HepG2 (cell line): ENCODE measurements around the gene RCBTB2. TPM values are rescaled to one million over a fixed set of nuclear protein-coding genes. Genes with fewer than 3 reads are reported as not detected.

Source experiments
- ATAC-seq: fragments of 200-7000 bp; cut with Tn5 transposase; 3 replicates; pipeline ENCODE4 v1.9.1; 2020; ENCODE audit warnings: mild to moderate bottlenecking, moderate library complexity
- BruUV-seq: library from RNA; stranded (reverse); fragments of 400-500 nt; replicated peaks from 2 replicates; lab custom pipeline; 2021; lab: Mats Ljungman, UMichigan
- CTCF ChIA-PET: fragments of 300-600 bp; formaldehyde crosslinking; extraction: SDS; loops from one replicate; lab custom pipeline; 2021; ENCODE audit warnings: low total read pairs, inconsistent platforms, low intra/inter-chr PET ratio; lab: Yijun Ruan, JAX
- POLR2A ChIA-PET: fragments of 350-600 bp; sonication (Branson Sonifier 250); formaldehyde crosslinking; loops from one replicate; lab custom pipeline; 2020; ENCODE audit warnings: antibody characterized with exemption, inconsistent platforms; lab: Yijun Ruan, JAX
- DNase-seq: peaks from one replicate; pipeline ENCODE4 v3.0.0-alpha.2; 2015; ENCODE audit warnings: low spot score
- FAIRE-seq: peaks from 3 replicates; lab custom pipeline; 2011; peaks lifted over from hg19 to GRCh38; lab: Jason Lieb, UNC
- H2AFZ ChIP-seq: one replicate; pipeline ENCODE4 v1.6.1; 2011; ENCODE audit warnings: low read length, inconsistent platforms
- H3K27ac ChIP-seq: fragments of 300-600 bp; 3 replicates; pipeline ENCODE4 v1.8.0; 2011; ENCODE audit warnings: mixed run types, mild to moderate bottlenecking, mixed read lengths, low read length, inconsistent platforms; ENCODE audit not compliant: insufficient read depth; ENCODE audit errors: extremely low read length
- H3K27me3 ChIP-seq, 2 experiments: fragments of 200-600 bp in 1 of 2; 2 replicates in 1 of 2; 3 replicates in 1 of 2; pipeline versions ENCODE4 v1.6.0 to v1.8.0; 2011; ENCODE audit warnings: low read length in 2 of 2, mild to moderate bottlenecking in 2 of 2, moderate library complexity in 2 of 2, inconsistent platforms in 1 of 2; ENCODE audit not compliant: insufficient read depth in 2 of 2, control insufficient read depth in 1 of 2
- H3K36me3 ChIP-seq, 2 experiments: fragments of 200-600 bp in 1 of 2; replicated peaks in 1 of 2; 2 replicates in 1 of 2; 3 replicates in 1 of 2; pipeline versions ENCODE4 v1.5.1 to v1.8.0; 2011; ENCODE audit warnings: low read length in 2 of 2, inconsistent platforms in 1 of 2; ENCODE audit not compliant: insufficient read depth in 2 of 2, control insufficient read depth in 1 of 2
- H3K4me1 ChIP-seq: 2 replicates; pipeline ENCODE4 v1.5.1; 2012; ENCODE audit warnings: low read length, inconsistent platforms; ENCODE audit not compliant: insufficient read depth
- H3K4me2 ChIP-seq: 2 replicates; pipeline ENCODE4 v1.6.0; 2011; ENCODE audit warnings: low read depth, low read length, inconsistent platforms
- H3K4me3 ChIP-seq, 3 experiments: fragments of 200-600 bp in 1 of 3; sonication (generic), shearing (Covaris generic) in 1 of 3; replicated peaks in 1 of 3; 2 replicates each; pipeline ENCODE4 v1.5.1; 2011 to 2016; ENCODE audit warnings: low read length in 3 of 3, inconsistent platforms in 2 of 3, low read depth in 2 of 3, mild to moderate bottlenecking in 2 of 3, control low read depth in 1 of 3, mixed read lengths in 1 of 3; ENCODE audit not compliant: insufficient read depth in 1 of 3
- H3K79me2 ChIP-seq: one replicate; pipeline ENCODE4 v1.6.1; 2011; ENCODE audit warnings: low read length, inconsistent platforms; ENCODE audit not compliant: insufficient read depth
- H3K9ac ChIP-seq: 2 replicates; pipeline ENCODE4 v1.6.0; 2011; ENCODE audit warnings: mild to moderate bottlenecking, low read depth, low read length, inconsistent platforms; ENCODE audit not compliant: insufficient read depth
- H3K9me3 ChIP-seq: 2 replicates; pipeline ENCODE4 v1.5.1; 2012; ENCODE audit warnings: mild to moderate bottlenecking, low read length
- H4K20me1 ChIP-seq: 2 replicates; pipeline ENCODE4 v1.6.0; 2011; ENCODE audit warnings: inconsistent platforms, mild to moderate bottlenecking, low read length, moderate library complexity; ENCODE audit not compliant: insufficient read depth
- AKAP8 ChIP-seq: sonication (generic); formaldehyde crosslinking; IDR thresholded peaks from 2 replicates; pipeline ENCODE4 v1.5.1; 2020; ENCODE audit warnings: mild to moderate bottlenecking, missing genetic modification reagents
- CAMTA2 ChIP-seq: sonication (generic); formaldehyde crosslinking; IDR thresholded peaks from 2 replicates; pipeline ENCODE4 v1.4.0; 2020; ENCODE audit warnings: mild to moderate bottlenecking, missing genetic modification reagents, borderline replicate concordance
- CHD2 ChIP-seq: IDR thresholded peaks from 2 replicates; pipeline ENCODE4 v1.6.1; 2011; ENCODE audit warnings: low read depth, low read length, improper control_type of control experiment
- NFATC3 ChIP-seq: sonication (generic); formaldehyde crosslinking; IDR thresholded peaks from 2 replicates; pipeline ENCODE4 v1.5.1; 2020; ENCODE audit warnings: mild to moderate bottlenecking, missing genetic modification reagents
- NFKBIZ ChIP-seq: IDR thresholded peaks from 2 replicates; pipeline ENCODE4 v1.6.1; 2018; ENCODE audit warnings: missing genetic modification reagents, missing compliant biosample characterization
- SETDB1 ChIP-seq: sonication (generic); formaldehyde crosslinking; IDR thresholded peaks from 2 replicates; pipeline ENCODE4 v1.5.1; 2020; ENCODE audit warnings: missing genetic modification reagents, mild to moderate bottlenecking, borderline replicate concordance
- SNAPC5 ChIP-seq: sonication (generic); formaldehyde crosslinking; IDR thresholded peaks from 2 replicates; pipeline ENCODE4 v1.8.1; 2023; ENCODE audit warnings: mild to moderate bottlenecking, missing genetic modification reagents, borderline replicate concordance
- SRY ChIP-seq: sonication (generic); formaldehyde crosslinking; IDR thresholded peaks from 2 replicates; pipeline ENCODE4 v1.8.0; 2022; ENCODE audit warnings: mild to moderate bottlenecking, missing genetic modification reagents
- ZFP1 ChIP-seq: IDR thresholded peaks from 2 replicates; pipeline ENCODE4 v1.6.1; 2016
- ZNF296 ChIP-seq: sonication (generic); formaldehyde crosslinking; conservative IDR thresholded peaks from 2 replicates; pipeline ENCODE4 v1.5.0; 2020; ENCODE audit warnings: mild to moderate bottlenecking, missing genetic modification reagents
- ZNF350 ChIP-seq: sonication (generic); formaldehyde crosslinking; IDR thresholded peaks from 2 replicates; pipeline ENCODE4 v1.4.0; 2020; ENCODE audit warnings: mild to moderate bottlenecking, low read depth, missing genetic modification reagents, borderline replicate concordance
- ZNF652 ChIP-seq: IDR thresholded peaks from 2 replicates; pipeline ENCODE4 v1.6.1; 2016; ENCODE audit warnings: low read depth, borderline replicate concordance
- ZNF891 ChIP-seq: sonication (generic); formaldehyde crosslinking; IDR thresholded peaks from 2 replicates; pipeline ENCODE4 v1.5.0; 2020; ENCODE audit warnings: mild to moderate bottlenecking, missing genetic modification reagents
- WGBS: methylation state at CpG from one replicate; pipeline ENCODE4 v1.1.6; 2017; ENCODE audit warnings: low lambda C conversion rate; 5-methylcytosine and 5-hydroxymethylcytosine counted together
- in situ Hi-C: cut with HindIII; loops from 2 replicates; pipeline ENCODE4 v1.10.0; 2017; ENCODE audit warnings: low pct_unique_long_range_greater_than_20kb; ENCODE audit not compliant: extremely low pct_ligation_motif_present
- intact Hi-C: fragments of 100-400 bp; cut with micrococcal nuclease; formaldehyde crosslinking; loops from one replicate; pipeline ENCODE4 v1.10.0; 2022; ENCODE audit not compliant: unreplicated experiment
- polyA plus RNA-seq, 8 experiments: library from polyadenylated mRNA; depleted of rRNA in 3 of 8; stranded (reverse) in 7 of 8; unstranded in 1 of 8; fragments of >200 nt; fragmentation: Illumina TruSeq in 4 of 8; extraction: Trizol in 4 of 8; gene quantifications; 2 replicates each; pipeline versions ENCODE4 v1.2.1 to v1.2.3, GENCODE V29; 2011 to 2016; ENCODE audit warnings: low read depth in 4 of 8, missing spikeins in 1 of 8, mixed read lengths in 1 of 8; ENCODE audit not compliant: insufficient read depth in 1 of 8
- total RNA-seq, 5 experiments: library from RNA; depleted of rRNA; stranded (reverse); fragments of >200 nt; fragmentation: Illumina TruSeq; extraction: Trizol; gene quantifications; 2 replicates each; pipeline ENCODE4 v1.2.3, GENCODE V29; 2016; ENCODE audit warnings: low read depth in 1 of 5

Gene RCBTB2
- total and polyA plus RNA-seq, 2 of the 13 experiments (the other 11 are each of a cell fraction or from before 2014, with no cell fraction given) = 1.9 to 2.7 TPM

DNA sequence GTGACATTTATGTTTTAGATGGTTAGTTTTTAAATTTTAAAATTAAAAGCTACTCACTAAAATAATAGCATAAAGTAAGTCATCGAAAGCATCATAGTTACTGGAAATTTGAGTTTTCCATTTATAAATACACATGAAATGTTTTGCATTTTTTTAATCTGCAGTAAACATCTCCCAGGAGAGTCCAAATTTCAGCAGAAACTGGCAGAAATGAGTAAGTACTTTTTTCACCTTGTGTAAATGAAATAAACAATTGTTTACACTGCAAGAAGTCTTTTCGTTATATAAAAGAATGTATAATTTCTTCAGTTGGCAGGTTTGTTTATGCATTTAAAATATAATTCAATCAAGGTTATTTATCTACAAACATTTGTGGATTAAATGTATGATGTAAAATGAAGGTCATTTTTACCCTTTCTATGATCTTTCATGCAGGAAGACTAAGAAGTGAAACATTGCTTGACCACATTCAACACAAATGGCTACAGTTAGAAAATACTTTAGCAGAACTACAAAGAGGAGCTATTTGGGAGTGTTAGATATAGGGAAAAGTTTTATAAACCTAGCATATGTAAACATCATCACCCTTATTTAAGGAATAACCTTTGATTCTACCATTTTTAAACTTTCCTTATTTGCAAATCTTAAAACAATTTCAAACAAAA lies 55.6 kb downstream of the RCBTB2 start:
- H3K4me1 ChIP-seq = peaks cover 14% of the 10 kb centered on the region
- ChIA-PET CTCF (no interaction called here), POLR2A (no interaction called here)
- in situ Hi-C loops = no loop called here
- DNase-seq (no peak), FAIRE-seq (no peak), ATAC-seq (no peak)
- no peak overlapping the region for H3K4me2 ChIP-seq
- intact Hi-C loops = no loop called here
- H4K20me1 ChIP-seq = no peaks in the 10 kb centered on the region
- H3K27me3 ChIP-seq = no peaks in the 10 kb centered on the region
- no peaks in the 10 kb centered on the region for H3K79me2 ChIP-seq
- no peak overlapping the region for H3K9ac ChIP-seq
- BruUV-seq = no TSS peak
- no peak overlapping the region for H3K4me3 ChIP-seq
- no peak overlapping the region for H2AFZ ChIP-seq
- no peaks in the 10 kb centered on the region for H3K9me3 ChIP-seq
- TF ChIP-seq ZNF891 (CRISPR knock-in tag) = no peak
- no peak for TF ChIP-seq NFATC3 (CRISPR knock-in tag)
- TF ChIP-seq SETDB1 (CRISPR knock-in tag) = no peak
- no peak for TF ChIP-seq CHD2
- no peak for TF ChIP-seq AKAP8 (CRISPR knock-in tag)
- TF ChIP-seq ZNF652 (CRISPR knock-in tag) = no peak
- no peak for TF ChIP-seq CAMTA2 (CRISPR knock-in tag)
- no peak for TF ChIP-seq SRY (CRISPR knock-in tag)
- TF ChIP-seq ZFP1 (CRISPR knock-in tag) = no peak
- TF ChIP-seq ZNF296 = no peak
- TF ChIP-seq ZNF350 = no peak
- TF ChIP-seq SNAPC5 (CRISPR knock-in tag) = no peak
- no peak for TF ChIP-seq NFKBIZ (CRISPR knock-in tag)
- H3K36me3 ChIP-seq = peaks cover 0 to 21% of the 10 kb centered on the region in 2 experiments; a peak in 2 of 5 replicates
- H3K27ac ChIP-seq = no peak overlapping the region
- WGBS = 96% methylated on average over 2 of the region's 2 CpGs
